NCI-H774 (cell line): ENCODE results near the gene MAN2A1.
A peak's percentile ranks its signal among the peaks of the same experiment; 100 is the strongest.
"Not testable (repeated sequence)": the region's sequence is repeated elsewhere in the genome, so short reads cannot be mapped to it uniquely, and the experiment has no call there.

Experiments used
- DNase-seq: peaks from one replicate; lab custom pipeline; 2025; lab: John Stamatoyannopoulos, UW

MAN2A1 gene

DNA sequence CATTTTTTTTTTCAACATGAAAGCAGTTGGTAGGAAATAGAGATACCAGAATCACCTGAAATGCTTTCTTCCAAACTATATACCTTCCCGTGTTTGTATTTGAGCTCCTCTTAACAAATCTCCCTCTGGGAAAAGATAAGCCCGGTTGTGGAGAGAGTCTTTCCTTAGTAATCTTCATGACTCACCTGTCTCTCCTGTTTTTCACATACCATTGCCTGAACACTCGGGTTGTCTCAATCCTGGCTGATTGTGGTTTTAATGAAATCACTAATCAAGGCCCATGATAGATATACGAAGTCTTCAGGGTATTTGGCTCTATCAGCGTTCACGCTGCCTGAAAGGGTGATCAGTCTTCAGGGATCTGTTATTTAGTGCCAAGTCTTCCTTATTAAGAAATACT is 136.7 kb downstream of the MAN2A1 start:
- no peak for DNase-seq

DNA sequence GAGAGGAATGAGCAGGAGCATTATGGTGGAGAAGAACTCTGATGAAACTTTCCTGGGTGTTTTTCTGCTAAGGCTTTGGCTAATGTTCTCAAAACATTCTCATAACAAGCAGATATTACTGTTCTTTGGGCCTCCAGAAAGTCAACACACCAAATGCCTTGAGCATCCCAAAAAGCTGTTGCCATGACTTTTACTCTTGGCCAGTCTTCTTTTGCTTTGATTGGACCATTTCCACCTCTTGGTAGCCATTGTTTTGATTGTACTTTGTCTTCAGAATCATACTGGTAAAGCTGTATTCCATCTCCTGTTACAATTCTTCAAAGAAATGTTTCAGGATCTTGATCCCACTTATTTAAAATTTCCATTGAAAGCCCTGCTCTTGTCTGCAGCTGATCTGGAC is 139.6 kb downstream of the MAN2A1 start:
- no peak for DNase-seq

DNA sequence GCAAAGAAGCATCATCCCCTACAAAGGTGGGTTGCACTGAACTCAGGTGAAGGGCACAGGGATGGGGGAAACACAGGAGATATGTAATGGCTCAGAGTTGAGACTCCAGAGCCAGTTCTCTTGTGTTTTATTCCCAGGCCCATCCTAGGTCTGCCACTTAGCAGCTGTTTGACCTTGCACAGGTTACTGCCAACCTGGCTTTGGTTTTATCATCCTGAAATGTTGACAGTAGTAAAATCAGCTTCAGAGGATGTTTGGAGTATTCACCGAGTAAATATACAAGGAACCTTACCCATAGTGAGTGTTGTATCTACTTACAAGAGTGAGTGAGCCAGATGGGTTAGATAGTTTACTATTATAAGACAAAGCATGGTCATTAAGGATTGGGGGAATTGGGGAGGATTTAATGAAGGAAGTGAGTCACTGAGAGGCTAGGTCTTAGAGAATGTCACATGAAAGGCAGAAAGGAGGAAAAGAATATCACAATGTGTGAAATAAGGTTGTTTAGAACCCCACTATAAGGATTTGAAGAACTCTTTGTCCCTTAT is 141.3 kb downstream of the MAN2A1 start:
- no peak for DNase-seq

GRCh38 chr5:109832207-109833188 is 142.8 kb downstream of the MAN2A1 start:
- DNase-seq: not testable (repeated sequence)

DNA sequence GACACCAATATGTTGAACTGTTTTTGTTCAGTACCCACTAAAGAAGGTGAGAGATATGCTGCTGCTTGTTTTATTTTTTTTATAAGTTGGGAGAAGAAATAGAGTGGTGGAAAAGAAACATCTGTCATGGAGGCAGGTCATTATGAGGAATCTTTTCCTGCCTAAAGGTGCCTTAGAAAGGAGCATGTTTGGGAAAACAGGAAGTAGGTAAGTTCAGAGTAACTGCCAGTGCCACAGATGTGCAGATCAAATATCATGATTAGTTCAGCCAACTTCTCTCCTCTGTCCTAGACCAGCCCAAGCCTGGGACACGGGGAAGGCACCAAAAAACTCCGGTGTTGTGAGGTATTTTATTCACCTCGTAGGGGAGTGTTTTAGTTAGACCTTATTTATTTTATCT is 144.2 kb downstream of the MAN2A1 start:
- DNase-seq: no peak

DNA sequence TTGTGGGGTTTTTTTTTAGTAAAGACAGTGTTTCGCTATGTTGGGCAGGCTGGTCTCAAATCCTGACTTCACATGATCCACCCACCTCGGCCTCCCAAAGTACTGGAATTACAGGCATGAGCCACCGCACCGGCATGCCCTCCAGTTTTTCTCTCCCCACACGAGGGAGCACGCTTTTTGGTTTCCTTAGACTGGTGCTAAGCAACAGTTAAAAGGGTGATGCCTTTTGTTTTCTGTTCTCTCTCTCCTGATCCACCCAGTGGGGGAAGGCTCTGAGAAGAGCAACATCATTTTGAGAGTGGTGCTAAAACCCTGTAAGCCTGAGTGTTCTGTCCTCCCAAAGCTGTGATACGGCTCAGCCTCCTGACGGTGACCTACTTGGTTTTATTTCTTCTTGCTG is 146.6 kb downstream of the MAN2A1 start:
- no peak for DNase-seq

DNA sequence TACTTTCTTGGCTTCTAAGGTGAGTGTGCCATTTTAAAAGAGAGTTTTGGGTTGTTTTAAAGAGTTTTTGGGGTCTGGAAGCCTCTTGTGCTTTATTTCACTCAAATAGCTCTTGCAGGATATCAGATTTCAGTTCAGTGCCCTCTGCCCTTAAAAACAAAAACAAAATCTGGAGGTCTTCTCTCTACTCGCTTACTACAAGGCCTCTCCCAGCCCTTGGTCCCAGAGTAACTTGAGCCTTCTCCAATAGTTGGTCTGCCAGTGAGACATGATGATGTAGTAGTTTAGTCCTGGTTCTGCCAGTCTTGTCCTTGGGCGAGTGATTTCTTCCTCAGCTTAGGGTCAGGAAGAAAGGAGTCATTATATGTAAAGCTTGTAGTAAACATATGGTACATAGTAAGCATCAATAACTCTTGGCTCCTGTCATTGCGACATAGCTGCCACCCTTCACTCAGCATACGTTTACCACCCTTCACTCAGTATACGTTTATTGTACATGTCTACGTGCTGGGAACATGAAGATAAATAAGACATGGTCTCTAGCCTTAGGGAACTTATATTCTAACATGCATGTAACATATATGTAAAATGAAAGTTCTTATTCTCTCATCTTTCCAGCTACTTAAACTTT is 147.6 kb downstream of the MAN2A1 start:
- DNase-seq: no peak

- no peak for DNase-seq
These were observed 148.4 kb downstream of the MAN2A1 start for GRCh38 chr5:109838157-109838556.

DNA sequence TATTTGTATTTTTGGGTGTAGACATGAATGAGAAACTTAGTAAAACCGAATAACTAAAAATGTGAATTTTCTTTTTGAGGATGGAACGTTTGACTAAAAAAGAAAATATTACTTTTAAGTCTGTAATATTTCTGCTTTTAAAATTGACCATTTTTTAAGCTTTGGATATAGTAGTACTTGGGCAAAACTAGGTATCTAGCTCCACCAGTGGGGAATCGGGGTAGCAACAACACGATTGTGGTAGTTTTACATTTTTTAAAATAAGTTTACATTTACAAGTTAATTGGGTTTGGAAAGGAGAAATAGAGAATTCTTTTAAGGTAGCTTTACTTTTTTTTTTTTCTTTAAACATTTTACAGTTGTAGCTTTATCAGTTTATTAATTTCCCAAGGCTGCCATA is 154.4 kb downstream of the MAN2A1 start:
- DNase-seq: no peak

DNA sequence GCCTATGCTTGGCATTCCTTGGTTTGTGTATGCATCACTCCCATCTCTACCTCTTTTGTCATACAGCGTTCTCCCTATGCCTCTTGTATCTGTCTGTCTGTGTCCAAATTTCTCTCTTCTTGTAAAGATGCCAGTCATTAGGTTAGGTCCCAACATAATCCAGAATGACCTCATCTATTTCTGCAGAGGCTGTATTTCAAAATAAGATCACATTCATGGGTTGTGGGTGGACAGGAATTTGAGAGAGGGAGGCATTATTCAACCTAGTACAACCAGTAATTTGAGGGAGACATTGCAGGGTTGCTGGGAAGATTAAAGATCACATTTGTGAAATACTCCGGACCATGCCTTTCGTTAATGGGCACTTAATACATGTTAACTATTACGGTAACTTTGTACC is 155.0 kb downstream of the MAN2A1 start:
- no peak for DNase-seq

GRCh38 chr5:109848130-109848529 is 158.4 kb downstream of the MAN2A1 start:
- DNase-seq: no peak

- DNase-seq: no peak
These were observed 159.9 kb downstream of the MAN2A1 start for GRCh38 chr5:109849478-109850088.

DNA sequence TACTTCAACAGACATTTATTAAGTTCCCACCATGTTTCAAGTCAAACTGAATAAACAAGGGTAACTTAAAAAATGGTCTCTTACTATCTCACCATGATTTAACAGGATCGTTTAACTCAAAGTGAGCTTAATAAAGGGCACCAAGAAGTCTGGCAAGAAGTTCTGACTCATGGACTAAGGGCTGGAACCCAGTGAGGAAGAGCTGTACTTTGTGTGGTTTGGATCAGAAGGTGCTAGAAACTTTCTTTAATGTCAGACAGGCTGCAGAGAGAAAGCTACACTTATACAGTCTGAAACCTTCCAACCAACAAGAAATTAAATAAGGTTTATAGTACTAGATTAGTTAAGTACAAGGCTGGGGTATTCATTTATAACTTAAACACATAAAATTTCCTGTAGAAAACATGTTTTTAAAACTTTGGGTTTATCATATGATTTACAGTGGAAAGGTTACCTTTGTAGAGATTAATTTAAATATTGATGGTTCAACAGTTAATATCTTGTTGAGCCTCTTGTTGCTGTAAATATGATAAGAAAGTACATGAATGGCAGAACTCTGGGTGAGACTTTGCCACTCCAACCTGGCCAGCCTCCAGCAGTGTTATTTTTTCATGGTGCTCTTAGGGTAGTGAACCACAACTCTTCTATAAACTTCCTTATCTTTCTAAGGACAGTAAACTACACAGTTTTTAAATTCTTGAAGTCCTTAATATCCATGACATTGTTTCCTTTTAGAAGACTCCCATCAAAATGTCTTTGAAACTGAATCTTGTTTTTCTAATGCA is 162.8 kb downstream of the MAN2A1 start:
- no peak for DNase-seq

DNA sequence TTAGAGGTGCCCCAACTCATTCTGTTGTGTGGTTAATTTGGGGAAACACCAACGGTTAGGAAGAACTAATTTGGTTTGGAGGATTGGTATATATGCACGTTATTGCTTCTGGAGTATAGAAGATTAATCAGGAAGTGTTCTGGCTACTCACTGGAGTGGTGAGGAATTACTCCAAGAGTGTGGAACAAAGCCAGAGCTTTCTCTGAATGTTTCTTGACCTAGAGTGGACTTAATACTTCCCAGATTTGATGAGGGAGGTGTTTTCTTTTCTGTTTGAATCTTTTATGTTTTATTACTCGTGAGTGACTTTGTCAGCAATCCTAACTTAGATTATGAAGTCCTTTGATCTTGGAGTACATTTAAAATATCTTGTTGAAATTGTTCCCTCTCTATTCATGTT is 163.7 kb downstream of the MAN2A1 start:
- no peak for DNase-seq

DNA sequence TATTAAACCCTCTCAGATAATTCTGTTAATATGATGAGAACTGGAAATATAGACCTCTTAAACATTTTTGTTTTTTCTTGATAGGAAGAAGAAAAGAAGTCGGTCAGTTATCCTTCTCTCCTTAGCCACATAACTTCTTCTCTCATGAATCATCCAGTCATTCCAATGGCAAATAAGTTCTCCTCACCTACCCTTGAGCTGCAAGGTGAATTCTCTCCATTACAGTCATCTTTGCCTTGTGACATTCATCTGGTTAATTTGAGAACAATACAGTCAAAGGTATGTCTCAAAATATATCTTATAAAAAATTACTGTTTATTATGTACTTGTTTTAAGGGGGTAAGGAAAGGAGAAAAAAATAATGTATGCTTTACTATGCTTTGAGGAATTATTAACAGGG is 165.3 kb downstream of the MAN2A1 start:
- DNase-seq: no peak

DNA sequence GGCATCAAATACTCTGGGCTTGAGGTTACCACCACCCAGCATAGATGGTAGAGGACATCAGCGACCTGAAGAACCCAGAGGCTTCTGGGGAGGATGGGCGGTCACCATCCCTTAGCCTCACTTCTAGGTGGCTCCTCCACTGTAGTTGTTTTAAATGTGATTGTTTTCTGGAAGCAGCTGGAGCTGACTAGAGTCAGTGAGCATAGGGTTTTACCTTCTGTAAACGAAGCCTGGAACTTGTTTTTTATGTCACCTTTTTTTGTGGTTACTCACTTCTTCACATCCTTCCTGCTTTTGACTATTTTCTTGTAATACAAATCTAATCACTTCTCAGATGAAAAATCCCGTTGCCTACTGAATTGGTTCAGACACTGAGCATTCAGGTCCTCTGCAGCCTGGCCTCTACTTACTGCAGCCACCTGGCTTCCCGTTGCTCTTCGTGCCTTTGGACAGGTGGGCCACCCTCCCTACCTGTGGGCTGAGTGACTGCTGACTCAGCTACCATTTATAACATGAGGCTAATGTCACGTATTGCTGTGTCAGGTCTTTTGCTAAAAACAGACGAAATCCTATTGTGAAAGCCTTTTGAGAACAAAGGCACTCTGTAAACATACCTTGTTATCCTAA is 167.8 kb downstream of the MAN2A1 start:
- peak; percentile 70 for DNase-seq

GRCh38 chr5:109859537-109859936 is 169.8 kb downstream of the MAN2A1 start:
- no peak for DNase-seq

- no peak for DNase-seq
These were observed 172.6 kb downstream of the MAN2A1 start for GRCh38 chr5:109862301-109862700.

DNA sequence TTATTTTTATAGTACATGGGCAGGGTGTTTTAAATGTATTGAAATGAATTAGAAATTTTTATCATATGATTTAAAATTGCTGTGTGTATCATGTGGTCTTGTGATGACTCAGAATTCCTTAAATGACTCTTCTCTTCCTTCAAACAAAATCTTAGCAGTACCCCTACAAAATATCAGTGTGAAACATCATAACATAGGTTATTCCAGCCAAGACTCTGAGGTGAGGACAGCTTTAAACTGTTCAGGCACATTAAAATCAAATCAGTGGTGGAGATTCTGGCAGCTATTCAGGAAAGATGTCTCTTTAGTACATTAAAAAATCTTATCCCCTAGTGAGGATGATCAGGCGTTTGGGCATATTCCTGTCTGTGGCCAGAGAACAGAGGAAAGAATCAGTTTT is 174.0 kb downstream of the MAN2A1 start:
- DNase-seq: no peak

DNA sequence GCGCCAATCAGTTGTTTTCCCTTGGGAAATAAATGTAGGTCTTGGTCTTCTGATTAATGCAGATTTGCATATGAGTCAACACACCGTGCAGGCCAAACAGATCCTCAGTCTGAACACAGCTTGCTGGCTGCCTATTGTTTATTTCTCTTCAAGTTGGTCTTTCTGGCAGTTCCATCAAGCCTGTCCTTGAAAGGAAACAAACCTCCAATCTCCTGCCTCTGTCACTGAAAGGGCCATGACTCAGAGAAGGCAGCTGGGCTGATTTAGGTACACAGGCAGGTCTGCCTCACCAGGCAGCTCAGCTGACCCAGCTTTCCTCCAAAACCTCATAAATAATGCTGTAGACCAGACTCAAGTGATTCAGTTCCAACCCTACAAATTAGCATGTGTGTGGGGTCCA is 175.9 kb downstream of the MAN2A1 start:
- DNase-seq: peak; percentile 75

- no peak for DNase-seq
These were observed 176.3 kb downstream of the MAN2A1 start for GRCh38 chr5:109866051-109866450.
